ENCODE results near the gene FBXL20.
"Not testable (repeated sequence)": the region's sequence is repeated elsewhere in the genome, so short reads cannot be mapped to it uniquely, and the experiment has no call there.

FBXL20 gene

GRCh38 chr17:39305978-39306377 is 95.4 kb downstream of the FBXL20 start:
- Histone ChIP-seq H3K36me3 (ENCODE audit: insufficient read depth, low read length) (no peaks in the 10 kb centered on the region), H3F3A (ENCODE audit: low read depth) (no peaks in the 10 kb centered on the region), H3K9me3 (ENCODE audit: insufficient read depth, low read depth, low read length) (no peaks in the 10 kb centered on the region), H4K20me1 (ENCODE audit: insufficient read depth, low read length, poor library complexity, severe bottlenecking) (no peaks in the 10 kb centered on the region), H3K27me3 (ENCODE audit: insufficient read depth, low read length, poor library complexity, severe bottlenecking) (no peaks in the 10 kb centered on the region), H3K4me2 (ENCODE audit: low read depth, low read length, poor library complexity, severe bottlenecking) (no peak overlapping the region), H3K4me1 (ENCODE audit: insufficient read depth, low read length, poor library complexity, severe bottlenecking) (no peaks in the 10 kb centered on the region), H3K9ac (ENCODE audit: low read depth, low read length, poor library complexity, severe bottlenecking) (no peak overlapping the region), H2AFZ (ENCODE audit: low read length) (no peak overlapping the region), H3K4me3 (ENCODE audit: low read length, poor library complexity, severe bottlenecking) (no peak overlapping the region), H3K9me2 (replicated peaks; ENCODE audit: low read depth, low read length) (no peaks in the 10 kb centered on the region), H3K79me2 (ENCODE audit: insufficient read depth, low read length) (no peaks in the 10 kb centered on the region)
- TF ChIP-seq EZH2phosphoT487 (IDR thresholded peaks at IDR 0.05; ENCODE audit: borderline replicate concordance) (no peak), CTCF (conservative IDR thresholded peaks at IDR 0.05; ENCODE audit: low read length) (no peak)

- Histone ChIP-seq H3K9me3 (ENCODE audit: insufficient read depth, low read depth, low read length) (no peaks in the 10 kb centered on the region), H3K79me2 (ENCODE audit: insufficient read depth, low read length) (no peaks in the 10 kb centered on the region), H4K20me1 (ENCODE audit: insufficient read depth, low read length, poor library complexity, severe bottlenecking) (no peaks in the 10 kb centered on the region), H3K4me1 (ENCODE audit: insufficient read depth, low read length, poor library complexity, severe bottlenecking) (no peaks in the 10 kb centered on the region), H3K36me3 (ENCODE audit: insufficient read depth, low read length) (0 out of 2 replicates have a peak, but pooled peaks cover 4% of the 10 kb centered on the region), H2AFZ (ENCODE audit: low read length) (no peak overlapping the region), H3K27me3 (ENCODE audit: insufficient read depth, low read length, poor library complexity, severe bottlenecking) (no peaks in the 10 kb centered on the region), H3K4me3 (ENCODE audit: low read length, poor library complexity, severe bottlenecking) (no peak overlapping the region), H3K9me2 (replicated peaks; ENCODE audit: low read depth, low read length) (no peaks in the 10 kb centered on the region), H3K9ac (ENCODE audit: low read depth, low read length, poor library complexity, severe bottlenecking) (no peak overlapping the region), H3F3A (ENCODE audit: low read depth) (no peaks in the 10 kb centered on the region), H3K4me2 (ENCODE audit: low read depth, low read length, poor library complexity, severe bottlenecking) (no peak overlapping the region)
- TF ChIP-seq EZH2phosphoT487 (IDR thresholded peaks at IDR 0.05; ENCODE audit: borderline replicate concordance) (no peak), CTCF (conservative IDR thresholded peaks at IDR 0.05; ENCODE audit: low read length) (no peak)
Measured at GRCh38 chr17:39304188-39304587, 97.2 kb downstream of the FBXL20 start.

GRCh38 chr17:39294060-39294459 is 107.4 kb downstream of the FBXL20 start:
- H3K9ac ChIP-seq (ENCODE audit: low read depth, low read length, poor library complexity, severe bottlenecking) = no peak overlapping the region
- H2AFZ ChIP-seq (ENCODE audit: low read length) = no peak overlapping the region
- H3F3A ChIP-seq (ENCODE audit: low read depth) = no peaks in the 10 kb centered on the region
- H3K9me3 ChIP-seq (ENCODE audit: insufficient read depth, low read depth, low read length) = no peaks in the 10 kb centered on the region
- TF ChIP-seq EZH2phosphoT487 (IDR thresholded peaks at IDR 0.05; ENCODE audit: borderline replicate concordance) = no peak
- H3K4me3 ChIP-seq (ENCODE audit: low read length, poor library complexity, severe bottlenecking) = no peak overlapping the region
- H3K9me2 ChIP-seq (replicated peaks; ENCODE audit: low read depth, low read length) = no peaks in the 10 kb centered on the region
- no peak overlapping the region for H3K4me2 ChIP-seq (ENCODE audit: low read depth, low read length, poor library complexity, severe bottlenecking)
- H4K20me1 ChIP-seq (ENCODE audit: insufficient read depth, low read length, poor library complexity, severe bottlenecking) = no peaks in the 10 kb centered on the region
- H3K79me2 ChIP-seq (ENCODE audit: insufficient read depth, low read length) = no peaks in the 10 kb centered on the region
- no peaks in the 10 kb centered on the region for H3K4me1 ChIP-seq (ENCODE audit: insufficient read depth, low read length, poor library complexity, severe bottlenecking)
- no peaks in the 10 kb centered on the region for H3K27me3 ChIP-seq (ENCODE audit: insufficient read depth, low read length, poor library complexity, severe bottlenecking)
- H3K36me3 ChIP-seq (ENCODE audit: insufficient read depth, low read length) = peaks cover 9% of the 10 kb centered on the region; the same call in 1 of the 2 replicates

- not testable (repeated sequence) for H3K36me3 ChIP-seq (ENCODE audit: insufficient read depth, low read length); H3K9me2 ChIP-seq (replicated peaks; ENCODE audit: low read depth, low read length); H3K4me2 ChIP-seq (ENCODE audit: low read depth, low read length, poor library complexity, severe bottlenecking)
Measured at GRCh38 chr17:39292546-39292945, 108.9 kb downstream of the FBXL20 start.

GRCh38 chr17:39286513-39286912 is 114.9 kb downstream of the FBXL20 start:
- not testable (repeated sequence) for H3K79me2 ChIP-seq (ENCODE audit: insufficient read depth, low read length); H3K9ac ChIP-seq (ENCODE audit: low read depth, low read length, poor library complexity, severe bottlenecking); H3K4me1 ChIP-seq (ENCODE audit: insufficient read depth, low read length, poor library complexity, severe bottlenecking); H3K36me3 ChIP-seq (ENCODE audit: insufficient read depth, low read length); H2AFZ ChIP-seq (ENCODE audit: low read length); H3K27me3 ChIP-seq (ENCODE audit: insufficient read depth, low read length, poor library complexity, severe bottlenecking); H3K4me3 ChIP-seq (ENCODE audit: low read length, poor library complexity, severe bottlenecking); H3K9me2 ChIP-seq (replicated peaks; ENCODE audit: low read depth, low read length); H3F3A ChIP-seq (ENCODE audit: low read depth); H3K9me3 ChIP-seq (ENCODE audit: insufficient read depth, low read depth, low read length); H4K20me1 ChIP-seq (ENCODE audit: insufficient read depth, low read length, poor library complexity, severe bottlenecking); H3K4me2 ChIP-seq (ENCODE audit: low read depth, low read length, poor library complexity, severe bottlenecking)

More at GRCh38 chr17:39292546-39292945, 108.9 kb downstream of the FBXL20 start:
- H3K4me3 ChIP-seq (ENCODE audit: low read length, poor library complexity, severe bottlenecking); H3K27me3 ChIP-seq (ENCODE audit: insufficient read depth, low read length, poor library complexity, severe bottlenecking); H3K4me1 ChIP-seq (ENCODE audit: insufficient read depth, low read length, poor library complexity, severe bottlenecking); H3F3A ChIP-seq (ENCODE audit: low read depth); H4K20me1 ChIP-seq (ENCODE audit: insufficient read depth, low read length, poor library complexity, severe bottlenecking); H3K9ac ChIP-seq (ENCODE audit: low read depth, low read length, poor library complexity, severe bottlenecking); H3K9me3 ChIP-seq (ENCODE audit: insufficient read depth, low read depth, low read length); H2AFZ ChIP-seq (ENCODE audit: low read length); H3K79me2 ChIP-seq (ENCODE audit: insufficient read depth, low read length): not testable (repeated sequence)

Measured in Loucy (cell line).